NB4 (cell line): ENCODE data around the gene CXCL8.
"Not testable (repeated sequence)": the region's sequence is repeated elsewhere in the genome, so short reads cannot be mapped to it uniquely, and the experiment has no call there.

ENCODE experiments used
- DNase-seq: peaks from one replicate; pipeline ENCODE4 v3.0.0; 2010; ENCODE audit warnings: low read depth
- H3K4me3 ChIP-seq: one replicate; pipeline ENCODE4 v1.5.1; 2011; ENCODE audit warnings: mild to moderate bottlenecking, low read depth, low read length, moderate library complexity
- MYC ChIP-seq: IDR thresholded peaks from 2 replicates; pipeline ENCODE4 v1.6.1; 2011; ENCODE audit warnings: low read depth, low read length
- POLR2A ChIP-seq: IDR thresholded peaks from 2 replicates; pipeline ENCODE4 v1.6.1; 2011; ENCODE audit warnings: mild to moderate bottlenecking; ENCODE audit not compliant: insufficient read length; ENCODE audit errors: extremely low read depth
- TF ChIP-seq, protein P1 (sequence below): IDR thresholded peaks from 2 replicates; pipeline ENCODE4 v1.6.1; 2011; ENCODE audit warnings: low read depth, low read length
- TF ChIP-seq, protein P2 (sequence below): IDR thresholded peaks from one replicate; pipeline ENCODE4 v1.5.1; 2012; ENCODE audit warnings: low read depth, low read length

Gene CXCL8

DNA sequence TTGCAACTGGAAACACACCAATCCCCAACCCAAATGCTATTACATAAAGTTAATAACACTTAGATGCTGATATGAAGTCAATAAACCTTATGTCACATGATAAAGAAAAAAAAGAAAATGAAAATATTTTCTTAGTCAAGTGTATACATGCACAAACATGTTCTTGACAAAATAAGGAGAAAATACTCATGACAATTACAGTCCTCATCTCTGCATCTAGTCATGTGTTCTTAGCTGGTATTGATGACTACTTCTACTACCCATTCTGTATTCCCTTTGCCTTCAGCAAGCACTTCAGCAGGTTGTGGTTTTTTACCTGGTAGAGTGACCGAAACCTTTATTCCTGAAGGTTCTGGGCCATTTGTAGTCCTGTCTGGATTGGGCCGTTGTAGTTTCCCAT is 24.9 kb downstream of the CXCL8 start:
- H3K4me3 ChIP-seq, result no peak overlapping the region
- TF ChIP-seq, protein P1, sequence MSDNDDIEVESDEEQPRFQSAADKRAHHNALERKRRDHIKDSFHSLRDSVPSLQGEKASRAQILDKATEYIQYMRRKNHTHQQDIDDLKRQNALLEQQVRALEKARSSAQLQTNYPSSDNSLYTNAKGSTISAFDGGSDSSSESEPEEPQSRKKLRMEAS, result no peak
- TF ChIP-seq POLR2A (no peak), MYC (no peak)
- TF ChIP-seq, protein P2, sequence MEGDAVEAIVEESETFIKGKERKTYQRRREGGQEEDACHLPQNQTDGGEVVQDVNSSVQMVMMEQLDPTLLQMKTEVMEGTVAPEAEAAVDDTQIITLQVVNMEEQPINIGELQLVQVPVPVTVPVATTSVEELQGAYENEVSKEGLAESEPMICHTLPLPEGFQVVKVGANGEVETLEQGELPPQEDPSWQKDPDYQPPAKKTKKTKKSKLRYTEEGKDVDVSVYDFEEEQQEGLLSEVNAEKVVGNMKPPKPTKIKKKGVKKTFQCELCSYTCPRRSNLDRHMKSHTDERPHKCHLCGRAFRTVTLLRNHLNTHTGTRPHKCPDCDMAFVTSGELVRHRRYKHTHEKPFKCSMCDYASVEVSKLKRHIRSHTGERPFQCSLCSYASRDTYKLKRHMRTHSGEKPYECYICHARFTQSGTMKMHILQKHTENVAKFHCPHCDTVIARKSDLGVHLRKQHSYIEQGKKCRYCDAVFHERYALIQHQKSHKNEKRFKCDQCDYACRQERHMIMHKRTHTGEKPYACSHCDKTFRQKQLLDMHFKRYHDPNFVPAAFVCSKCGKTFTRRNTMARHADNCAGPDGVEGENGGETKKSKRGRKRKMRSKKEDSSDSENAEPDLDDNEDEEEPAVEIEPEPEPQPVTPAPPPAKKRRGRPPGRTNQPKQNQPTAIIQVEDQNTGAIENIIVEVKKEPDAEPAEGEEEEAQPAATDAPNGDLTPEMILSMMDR, result no peak
- no peak for DNase-seq

DNA sequence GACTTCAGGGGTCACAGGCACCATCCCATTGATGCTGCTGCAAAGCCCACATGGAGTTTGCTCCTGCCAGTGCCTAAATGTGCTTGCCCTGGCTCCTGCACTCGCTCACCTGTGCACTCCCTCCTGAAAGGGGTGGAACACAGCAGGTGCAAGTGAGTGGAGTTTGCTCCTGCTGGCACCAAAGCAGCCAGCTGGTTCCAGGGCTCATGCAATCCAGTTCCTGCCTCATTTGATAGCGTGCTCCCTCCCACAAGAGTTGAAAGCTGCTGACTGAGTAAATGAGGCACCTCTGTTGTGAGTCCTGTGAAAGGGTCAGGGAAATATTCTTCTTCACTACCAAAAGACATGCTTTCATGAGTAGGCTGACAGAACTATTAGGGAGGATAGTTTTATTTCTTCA is 30.5 kb downstream of the CXCL8 start:
- no peak for DNase-seq
- no peak overlapping the region for H3K4me3 ChIP-seq
- TF ChIP-seq MYC, result no peak
- TF ChIP-seq, protein P2, result no peak
- TF ChIP-seq, protein P1, result no peak
- no peak for TF ChIP-seq POLR2A

GRCh38 chr4:73772363-73772762 is 32.0 kb downstream of the CXCL8 start:
- DNase-seq, result no peak
- TF ChIP-seq, protein P1, result no peak
- TF ChIP-seq, protein P2, result no peak
- TF ChIP-seq POLR2A (no peak), MYC (no peak)
- H3K4me3 ChIP-seq, result no peak overlapping the region

DNA sequence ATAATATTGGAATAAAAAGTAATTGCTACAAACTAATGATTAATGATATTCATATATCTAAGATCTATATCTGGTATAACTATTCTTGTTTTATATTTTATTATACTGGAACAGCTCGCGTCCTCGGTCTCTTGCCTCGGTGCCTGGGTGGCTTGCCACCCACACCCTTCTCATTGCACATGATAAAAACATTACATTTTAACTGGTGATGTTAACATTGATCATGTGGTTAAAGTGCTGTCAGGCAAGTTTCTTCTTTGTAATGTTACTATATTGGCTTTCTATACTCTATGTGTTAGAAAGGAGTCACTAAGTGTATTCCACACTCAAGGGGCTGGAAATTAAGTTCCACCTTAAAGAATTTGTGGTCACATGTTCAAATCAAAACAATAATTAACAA is 34.0 kb downstream of the CXCL8 start:
- not testable (repeated sequence) for DNase-seq, H3K4me3 ChIP-seq

GRCh38 chr4:73776321-73776729 is 36.0 kb downstream of the CXCL8 start:
- TF ChIP-seq, protein P2, result no peak
- H3K4me3 ChIP-seq, result no peak overlapping the region
- DNase-seq, result peak; percentile 8

DNA sequence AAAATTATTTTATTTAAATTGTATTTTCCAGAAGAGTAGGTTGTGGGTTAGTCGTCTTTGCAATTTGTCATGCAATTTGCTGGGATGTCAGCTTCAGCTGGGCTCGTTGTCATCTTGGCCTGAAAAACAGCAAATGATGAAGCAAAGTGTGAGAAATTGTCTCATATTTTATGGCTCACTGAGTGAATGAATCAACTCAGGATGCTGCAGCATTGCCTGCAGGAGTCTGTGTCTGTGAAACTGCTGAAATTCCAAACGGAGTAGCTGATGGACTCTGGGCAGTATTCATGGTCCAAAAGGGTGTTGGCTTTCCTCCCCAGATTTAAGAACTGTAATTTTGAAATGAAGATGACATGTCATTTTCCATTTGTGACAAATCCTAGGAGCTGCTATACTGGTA is 37.2 kb downstream of the CXCL8 start:
- TF ChIP-seq POLR2A, result no peak
- TF ChIP-seq MYC, result no peak
- TF ChIP-seq, protein P2, result no peak
- TF ChIP-seq, protein P1, result no peak
- H3K4me3 ChIP-seq, result no peak overlapping the region
- DNase-seq, result no peak
